K562 treated with DMSO at 1 percent for 48 hours (cell line): Measurements from ENCODE around the gene KIAA1958. TPM values are rescaled to one million over a fixed set of nuclear protein-coding genes. Genes with fewer than 3 reads are reported as not detected.

Experiments used
- total RNA-seq: library from RNA; unstranded; fragments of 300-600 nt; gene quantifications from 2 replicates; pipeline ENCODE4 v1.2.3, GENCODE V29; 2022; ENCODE audit warnings: low replicate concordance; ENCODE audit errors: extremely low read depth

The KIAA1958 gene
- not detected in 2 replicates for total RNA-seq

GRCh38 chr9:112486221-112487007 lies at the start of gene KIAA1958:
TSS of gene KIAA1958 (plus strand) at chr9:112486827. CDS start at chr9:112574081, 87,254 bp downstream.

GRCh38 chr9:112717661-112718331 lies 231.2 kb downstream of the KIAA1958 start, which contains the start of gene INIP:
TSS of gene INIP (minus strand) at chr9:112718117. CDS start at chr9:112716485, 1,632 bp downstream.

Other genes starting within 250 kb of the KIAA1958 start
- gene PTBP3, start 153.2 kb upstream of the KIAA1958 start, total RNA-seq, result not detected in 2 replicates
- gene HSDL2, start 106.7 kb upstream of the KIAA1958 start, total RNA-seq, result not detected in 2 replicates
- not detected in 2 replicates for gene INIP, start 231.3 kb downstream of the KIAA1958 start, total RNA-seq